CD4-positive, alpha-beta T cell treated with Interleukin-21 for 1 hour (primary cell): ENCODE results near the gene KLF13.
A peak's percentile ranks its signal among the peaks of the same experiment; 100 is the strongest.

Source experiments
- DNase-seq: peaks from one replicate; pipeline ENCODE4 v3.0.0-alpha.2; 2020

KLF13 gene

GRCh38 chr15:31300981-31301672, 25.5 kb upstream of the KLF13 start:
- no peak for DNase-seq

GRCh38 chr15:31301673-31301990, 25.0 kb upstream of the KLF13 start:
- DNase-seq = no peak

GRCh38 chr15:31302029-31302657, 24.5 kb upstream of the KLF13 start:
- no peak for DNase-seq

- DNase-seq = peak; percentile 27
Observed at GRCh38 chr15:31302778-31303725, 23.6 kb upstream of the KLF13 start.

- DNase-seq = no peak
Observed at GRCh38 chr15:31303726-31304648, 22.6 kb upstream of the KLF13 start.

- DNase-seq = peak; percentile 19
Observed at GRCh38 chr15:31304751-31305365, 21.8 kb upstream of the KLF13 start.

GRCh38 chr15:31305375-31305774, 21.3 kb upstream of the KLF13 start:
- DNase-seq = no peak

GRCh38 chr15:31305796-31306425, 20.7 kb upstream of the KLF13 start:
- DNase-seq = no peak

GRCh38 chr15:31306426-31307269, 20.0 kb upstream of the KLF13 start:
- no peak for DNase-seq

GRCh38 chr15:31307270-31308184, 19.1 kb upstream of the KLF13 start:
- no peak for DNase-seq

- no peak for DNase-seq
Observed at GRCh38 chr15:31308185-31308639, 18.4 kb upstream of the KLF13 start.

- no peak for DNase-seq
Observed at GRCh38 chr15:31309893-31310606, 16.6 kb upstream of the KLF13 start.

GRCh38 chr15:31311735-31312619, 14.7 kb upstream of the KLF13 start:
- DNase-seq = no peak

GRCh38 chr15:31313223-31313622, 13.4 kb upstream of the KLF13 start:
- DNase-seq = no peak

GRCh38 chr15:31314380-31314779, 12.3 kb upstream of the KLF13 start:
- DNase-seq = no peak

- DNase-seq = no peak
Observed at GRCh38 chr15:31316135-31316795, 10.4 kb upstream of the KLF13 start.

GRCh38 chr15:31317017-31317416, 9.6 kb upstream of the KLF13 start:
- DNase-seq = no peak
